HG03159 (cell line): ENCODE measurements around the gene CRB1.

Experiments
- ATAC-seq: cut with Tn5 transposase; IDR thresholded peaks from one replicate; pipeline ENCODE4 v1.9.1; 2021; ENCODE audit warnings: mild to moderate bottlenecking, moderate library complexity; ENCODE audit not compliant: unreplicated experiment

The CRB1 gene

DNA sequence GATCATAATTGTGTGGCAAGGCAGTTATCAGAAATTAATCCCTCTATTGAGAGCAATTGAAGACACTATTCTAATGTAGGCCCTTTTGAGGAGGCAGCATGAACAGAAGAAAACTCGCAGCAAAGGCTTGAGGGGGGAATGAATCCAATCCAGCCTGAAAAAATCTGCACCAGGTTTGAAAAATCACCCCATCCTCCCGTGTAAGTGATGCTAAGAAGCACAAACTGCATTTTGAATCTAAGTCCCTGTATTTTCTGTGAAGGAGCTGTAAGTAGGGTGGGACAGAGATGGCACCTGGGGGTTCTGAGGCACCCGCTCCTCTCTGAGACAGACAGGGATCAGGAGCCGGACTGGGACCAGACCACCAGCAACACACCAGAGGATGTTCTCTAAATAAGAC, at the start of gene CRB1:
Gene CRB1 (plus strand): TSS at position 241 of the 400 bp plus-strand sequence. CDS start 161 bp downstream, outside the sequence.
- ATAC-seq, result no peak

DNA sequence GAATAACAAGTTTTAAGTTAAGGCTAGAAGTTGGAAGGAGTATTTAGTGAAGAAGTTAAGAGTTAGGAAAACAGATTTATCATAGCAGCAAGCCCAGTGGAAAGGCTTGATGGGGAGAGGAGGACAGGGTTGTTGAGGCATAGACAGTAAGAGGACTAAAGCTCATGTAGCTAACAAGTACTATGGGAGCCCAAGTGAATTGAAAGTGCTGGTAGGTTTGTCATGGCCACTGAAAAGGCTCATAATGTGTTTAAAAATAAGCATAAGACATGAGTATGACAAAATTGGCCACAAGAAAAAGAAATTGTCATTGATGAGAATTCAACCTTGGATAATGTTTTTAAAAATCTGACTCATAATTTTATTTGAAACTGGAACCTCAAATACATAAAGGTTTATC, 49.2 kb upstream of the CRB1 start:
- ATAC-seq, result no peak

DNA sequence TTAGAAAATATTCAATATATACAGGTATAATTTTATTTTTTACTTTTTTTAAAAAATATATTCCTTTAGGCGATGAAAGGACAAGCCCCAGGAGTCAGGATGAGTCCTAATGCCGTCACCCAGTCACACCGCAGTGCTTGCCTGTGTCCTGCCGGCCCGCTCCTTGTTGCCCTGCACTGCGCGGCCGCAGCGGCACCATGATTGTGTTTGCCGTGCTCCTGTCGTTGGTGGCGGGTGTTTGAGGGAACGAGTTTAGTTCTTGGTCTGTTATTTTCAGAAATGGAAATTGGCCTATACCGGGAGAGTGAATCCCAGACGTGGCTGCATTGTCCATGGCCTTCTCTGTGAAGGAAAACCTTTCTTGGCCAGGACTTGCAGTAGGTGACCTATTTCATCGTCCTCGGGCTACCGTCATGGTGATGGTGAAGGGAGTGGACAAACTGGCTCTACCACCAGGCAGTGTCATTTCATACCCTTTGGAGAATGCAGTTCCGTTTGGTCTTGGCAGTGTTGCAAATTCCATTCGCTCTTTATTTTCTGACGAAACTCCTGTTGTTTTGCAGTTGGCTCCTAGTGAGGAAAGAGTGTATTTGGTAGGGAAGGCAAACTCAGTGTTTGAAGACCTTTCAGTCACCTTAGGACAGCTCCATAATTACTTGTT, 45.9 kb upstream of the CRB1 start:
- ATAC-seq, result no peak

DNA sequence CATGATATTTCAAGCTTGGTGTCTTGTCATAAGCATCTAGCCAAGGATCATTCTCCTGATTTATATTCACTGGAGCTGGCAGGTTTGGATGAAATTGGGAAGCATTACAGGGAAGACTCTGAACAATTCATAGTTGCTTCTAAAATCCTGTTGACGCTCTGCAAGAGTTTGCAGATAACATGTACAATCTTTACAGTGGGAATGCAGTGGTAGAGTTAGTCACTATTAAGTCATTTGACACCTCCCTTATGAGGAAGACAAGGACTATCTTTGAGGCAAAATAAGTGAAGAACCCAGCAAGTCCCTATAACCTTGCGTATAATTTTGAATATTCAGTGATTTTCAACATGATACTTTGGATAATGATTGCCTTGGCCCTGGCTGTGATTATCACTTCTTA, 45.3 kb upstream of the CRB1 start:
- ATAC-seq, result no peak

DNA sequence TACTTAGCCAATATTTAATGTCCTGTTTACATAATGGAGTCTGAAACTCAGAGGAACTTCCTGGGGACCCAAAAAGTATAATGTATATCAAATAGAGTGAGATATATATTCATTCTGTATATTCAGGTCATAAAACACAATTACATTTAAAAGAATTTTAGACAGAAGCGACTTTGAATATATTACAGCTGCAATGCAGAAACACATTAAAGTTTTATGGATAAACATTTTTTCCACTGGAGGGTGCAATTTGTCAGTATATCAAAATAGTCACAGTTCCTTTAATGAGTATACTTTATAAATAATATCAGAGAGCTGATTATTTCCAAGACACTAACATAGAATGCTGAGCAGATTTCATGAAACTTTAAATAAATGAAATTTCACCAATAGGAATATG, 43.9 kb upstream of the CRB1 start:
- no peak for ATAC-seq

DNA sequence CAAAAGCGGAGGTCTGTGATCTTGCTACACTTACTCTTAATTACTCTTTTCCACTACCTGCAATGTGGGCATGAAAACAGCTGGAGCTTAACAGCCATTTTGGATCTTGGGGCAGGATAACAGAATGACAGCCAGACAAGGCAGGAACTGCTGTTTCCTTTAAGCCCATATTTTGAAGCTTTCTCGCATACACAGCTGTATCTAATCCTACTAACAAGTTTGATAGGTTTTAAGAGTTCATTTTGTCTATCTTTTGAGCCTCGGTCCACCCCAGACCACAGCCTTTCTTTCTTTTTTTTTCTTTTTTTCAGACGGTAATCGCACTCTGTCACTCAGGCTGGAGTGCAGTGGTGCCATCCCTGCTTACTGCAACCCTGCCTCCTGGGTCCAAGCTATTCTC, 42.4 kb upstream of the CRB1 start:
- ATAC-seq, result no peak

DNA sequence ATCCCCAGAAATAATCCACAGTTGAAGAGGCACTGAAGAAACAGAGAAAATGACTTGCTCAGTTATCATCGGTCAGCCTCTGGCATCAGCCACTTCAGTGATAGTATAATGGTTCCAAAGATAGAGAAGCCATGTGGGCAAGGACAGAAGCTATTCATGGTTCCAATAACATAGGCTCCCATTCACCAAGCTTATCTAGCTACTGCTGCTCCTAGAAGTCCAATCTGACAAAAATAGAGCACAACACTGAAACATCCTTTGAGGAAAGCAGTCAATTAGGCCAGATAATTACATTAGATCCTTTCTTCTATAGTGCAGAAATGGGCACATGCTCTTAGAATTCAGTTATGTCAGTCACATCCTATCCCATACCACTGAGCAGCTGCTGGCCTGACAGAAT, 33.5 kb upstream of the CRB1 start:
- ATAC-seq, result no peak

DNA sequence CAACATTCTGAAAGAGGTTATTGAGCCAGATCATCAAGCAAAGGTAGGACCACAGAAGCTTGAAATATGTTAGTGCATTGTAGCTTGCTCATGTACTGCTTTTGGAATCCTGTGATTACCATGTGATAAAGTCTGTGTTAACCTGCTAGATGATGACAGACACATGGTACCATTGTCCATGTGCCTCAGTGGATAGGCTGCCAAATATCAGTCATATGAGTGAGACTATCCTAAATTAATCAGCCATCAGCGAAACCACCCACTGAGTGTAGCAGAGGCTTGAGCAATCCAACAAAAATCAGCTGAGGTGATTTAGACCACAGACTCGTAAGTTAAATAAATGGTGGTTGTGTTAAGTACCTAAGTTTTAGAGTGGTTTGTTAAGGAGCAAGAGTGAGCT, 32.7 kb upstream of the CRB1 start:
- no peak for ATAC-seq

DNA sequence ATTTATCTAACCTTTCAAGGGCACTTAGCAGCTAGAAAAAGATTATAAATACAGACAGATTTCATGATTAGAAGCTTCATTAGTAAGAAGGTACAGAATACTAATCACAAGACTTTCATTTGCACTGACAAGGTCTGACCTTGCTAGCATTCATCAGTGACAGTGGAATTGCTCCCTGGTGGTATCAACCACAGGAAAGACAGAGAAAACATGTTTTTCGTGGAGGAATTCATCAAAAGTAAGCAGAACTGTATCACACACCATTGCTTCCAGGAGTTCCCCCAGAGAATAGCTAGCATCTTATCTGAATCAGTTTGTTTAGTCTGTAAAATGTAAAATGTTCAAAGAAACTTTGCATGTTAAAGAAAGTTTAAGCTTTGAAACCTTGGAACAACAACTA, 20.6 kb upstream of the CRB1 start:
- ATAC-seq, result no peak

DNA sequence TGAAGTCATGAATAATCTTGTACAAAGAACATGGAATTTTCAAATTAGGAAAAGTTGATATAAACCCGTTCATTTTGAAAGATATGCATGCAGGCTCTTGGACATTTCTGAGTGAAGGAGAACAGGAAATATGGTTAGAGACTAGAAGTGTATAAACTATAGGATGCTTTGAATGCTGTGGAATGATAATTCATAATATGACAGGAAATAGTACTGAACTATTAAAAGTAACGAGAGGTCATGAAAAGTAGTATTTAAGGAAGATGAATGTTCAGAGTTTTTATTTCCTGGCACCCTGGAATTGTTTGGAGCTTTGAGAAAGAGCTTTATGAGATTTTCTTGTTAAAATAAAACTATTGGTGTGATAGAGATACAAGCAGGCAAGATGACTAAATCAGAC, 18.7 kb upstream of the CRB1 start:
- ATAC-seq, result no peak

DNA sequence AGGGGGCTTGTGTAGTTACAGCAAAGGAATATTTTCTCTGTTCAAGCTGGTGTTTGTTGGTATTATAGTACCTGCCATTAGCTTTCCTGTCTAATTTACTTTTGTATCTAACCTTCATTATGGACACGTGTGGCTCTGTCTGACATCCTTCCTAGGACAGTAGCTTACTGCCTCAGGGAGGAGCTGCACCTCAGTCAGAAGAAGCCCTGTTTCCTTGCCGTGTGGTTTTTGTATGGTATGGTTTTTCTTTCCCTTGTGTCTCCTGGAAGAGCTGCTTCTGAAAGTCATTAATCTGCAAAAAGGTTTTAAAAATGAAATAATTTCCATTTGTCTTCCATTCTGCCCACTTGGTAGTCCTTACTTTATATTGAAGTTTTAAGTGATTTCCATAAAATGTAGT, 17.4 kb upstream of the CRB1 start:
- ATAC-seq, result no peak

DNA sequence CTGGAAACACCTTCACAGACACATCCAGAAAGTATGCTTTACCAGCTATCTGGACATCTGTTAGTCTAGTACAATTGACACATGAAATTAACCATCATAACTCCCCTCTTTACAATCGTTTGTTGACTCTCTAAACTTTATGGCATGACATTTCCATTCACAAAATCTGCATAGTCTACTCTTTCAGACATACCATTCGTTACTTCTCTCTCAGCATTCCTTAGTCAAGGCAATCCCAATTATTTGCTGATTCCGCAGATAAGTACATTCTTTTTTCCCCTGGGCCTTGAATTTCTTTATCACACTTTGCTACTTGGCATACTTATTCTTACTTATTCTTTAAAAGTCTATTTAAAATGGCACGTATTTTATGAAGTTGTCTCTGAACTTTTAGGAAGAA, 15.1 kb upstream of the CRB1 start:
- no peak for ATAC-seq

DNA sequence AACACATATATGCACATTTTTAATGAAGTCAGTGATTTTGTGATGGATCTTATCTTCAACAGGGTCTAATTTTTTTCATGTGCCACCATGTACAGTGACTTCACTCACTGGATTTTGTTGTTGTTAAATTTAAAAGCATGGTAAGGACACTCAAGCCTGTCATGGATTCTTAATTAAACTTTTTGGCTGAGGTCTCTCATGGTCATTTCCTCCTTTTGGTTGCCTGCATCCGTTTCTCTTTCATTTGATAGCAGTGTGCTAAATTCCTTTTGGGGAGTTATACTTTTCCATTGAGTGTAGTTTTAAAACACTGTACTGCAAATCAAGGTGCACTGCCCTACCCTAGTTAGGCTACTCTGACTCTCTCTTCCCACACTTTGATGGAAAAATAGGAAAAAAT, 13.2 kb upstream of the CRB1 start:
- ATAC-seq, result no peak

DNA sequence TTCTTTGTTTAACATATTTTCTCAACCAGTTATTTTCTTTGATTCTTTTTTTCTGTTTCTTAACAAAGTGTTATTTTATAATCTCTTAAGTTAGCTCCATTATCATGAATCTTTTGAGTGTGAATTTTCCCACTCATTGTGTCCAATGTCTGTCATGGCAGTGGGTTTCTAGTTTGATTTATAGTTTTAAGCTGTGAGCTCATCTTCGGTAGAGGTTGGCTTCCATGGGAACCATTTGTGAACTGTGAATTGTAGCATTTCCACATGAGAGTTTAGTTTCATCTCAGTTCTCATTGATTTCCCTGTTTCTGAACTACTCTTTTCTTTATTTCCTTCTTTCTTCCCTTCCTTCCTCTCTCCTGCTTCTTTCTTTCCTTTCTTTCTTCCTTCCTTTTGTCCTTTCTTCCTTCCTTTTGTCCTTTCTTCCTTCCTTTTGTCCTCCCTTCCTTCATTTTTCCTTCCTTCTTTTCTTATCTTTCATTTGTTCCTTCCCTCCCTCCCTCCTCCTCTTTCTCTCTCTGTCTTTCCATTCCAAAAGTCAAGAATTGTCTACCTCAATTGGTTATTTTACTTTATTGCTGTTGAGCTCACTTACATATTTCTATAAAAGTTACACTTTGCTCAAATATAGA, 3.0 kb upstream of the CRB1 start:
- ATAC-seq, result no peak

DNA sequence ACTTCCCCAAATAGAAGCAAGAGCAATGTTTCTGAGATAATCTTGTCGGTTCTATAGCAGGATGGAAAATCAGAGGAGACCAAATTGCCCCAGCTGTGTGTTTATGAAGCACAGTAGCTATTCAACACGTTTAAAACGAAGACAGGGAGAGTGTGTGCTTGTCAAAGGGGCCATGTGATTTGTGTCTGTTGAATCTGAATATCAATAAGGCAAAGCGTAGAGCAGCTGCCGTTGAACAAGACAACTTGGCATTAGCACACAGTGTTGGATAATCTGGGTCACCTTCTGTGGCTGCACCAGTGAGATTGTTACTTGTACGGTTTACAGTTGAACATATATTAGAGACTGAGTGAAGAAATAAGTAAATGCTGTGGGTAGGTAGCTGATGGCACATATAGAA, 1.0 kb downstream of the CRB1 start:
- ATAC-seq, result no peak

DNA sequence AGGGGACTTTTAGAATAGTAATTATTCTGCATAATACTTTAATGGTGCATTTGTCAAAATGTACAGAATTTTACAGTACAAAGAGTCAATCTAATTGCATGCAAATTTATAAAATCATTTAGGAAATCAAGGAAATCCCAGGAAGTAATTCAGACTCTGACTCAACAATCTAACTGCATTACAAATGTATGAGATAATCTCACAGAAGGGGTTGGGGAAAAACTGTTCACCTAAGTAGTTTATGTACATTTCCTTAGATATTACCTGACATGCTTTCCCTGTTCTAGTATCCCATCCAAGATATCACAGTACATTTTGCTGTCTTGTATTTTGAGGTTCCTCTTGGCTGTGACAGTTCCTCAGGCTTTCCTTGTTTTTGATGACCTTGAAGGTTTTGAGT, 4.7 kb downstream of the CRB1 start:
- no peak for ATAC-seq

DNA sequence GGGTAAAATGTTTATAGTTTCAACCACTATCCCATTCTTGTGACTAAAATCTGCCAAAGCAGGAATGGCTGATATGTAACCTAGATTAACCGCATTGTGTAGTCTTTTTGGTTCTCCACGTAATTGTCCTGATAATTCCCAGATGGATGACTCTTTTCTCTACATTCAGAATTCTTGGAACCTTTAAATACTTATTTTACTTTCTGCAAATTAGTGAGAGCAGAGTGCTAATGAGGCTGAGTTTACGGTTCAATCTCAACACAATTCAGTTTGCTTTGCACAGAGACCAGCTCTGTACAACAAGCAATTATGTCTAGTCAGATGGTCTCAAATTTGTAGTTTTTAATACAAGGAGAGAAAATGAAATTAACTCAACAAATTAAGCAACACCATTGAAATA, 9.1 kb downstream of the CRB1 start:
- no peak for ATAC-seq

DNA sequence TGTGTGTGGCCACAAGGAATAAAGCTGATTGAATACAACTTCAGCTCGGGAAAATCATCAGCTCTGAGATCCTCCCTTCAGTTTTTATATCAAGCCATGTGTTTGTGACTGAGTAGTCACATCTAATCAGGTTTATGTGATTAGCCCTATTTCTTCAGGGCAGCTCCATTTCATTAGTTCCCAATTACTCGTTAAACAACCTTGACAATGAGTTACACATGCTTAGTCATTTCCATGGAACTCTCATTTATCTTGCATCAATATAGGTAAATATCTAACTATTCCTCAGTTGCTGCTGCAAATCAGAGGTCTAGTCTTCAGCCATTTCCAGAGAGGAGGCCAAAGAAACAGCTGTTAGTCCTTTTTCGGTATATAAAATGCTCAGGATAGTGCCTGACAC, 16.3 kb downstream of the CRB1 start:
- ATAC-seq, result no peak

DNA sequence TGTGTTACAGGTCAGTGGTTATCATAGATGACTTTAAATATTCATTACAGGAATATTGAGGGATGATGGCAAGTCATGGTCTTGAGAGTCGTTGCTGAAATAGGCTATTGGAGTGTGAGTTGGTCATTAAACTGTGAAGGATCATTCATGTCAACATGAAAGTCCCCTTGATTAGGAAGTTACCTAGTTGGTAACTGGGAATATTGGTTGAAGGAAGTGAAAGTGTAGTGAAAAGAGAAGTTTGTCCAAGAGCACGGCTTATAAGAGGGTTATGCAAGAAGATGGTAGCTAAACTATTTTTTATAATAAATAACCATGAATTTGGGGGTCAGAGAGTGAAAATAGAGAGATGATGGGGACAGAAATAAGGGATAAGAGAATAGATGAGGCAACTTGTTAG, 16.9 kb downstream of the CRB1 start:
- ATAC-seq, result no peak

DNA sequence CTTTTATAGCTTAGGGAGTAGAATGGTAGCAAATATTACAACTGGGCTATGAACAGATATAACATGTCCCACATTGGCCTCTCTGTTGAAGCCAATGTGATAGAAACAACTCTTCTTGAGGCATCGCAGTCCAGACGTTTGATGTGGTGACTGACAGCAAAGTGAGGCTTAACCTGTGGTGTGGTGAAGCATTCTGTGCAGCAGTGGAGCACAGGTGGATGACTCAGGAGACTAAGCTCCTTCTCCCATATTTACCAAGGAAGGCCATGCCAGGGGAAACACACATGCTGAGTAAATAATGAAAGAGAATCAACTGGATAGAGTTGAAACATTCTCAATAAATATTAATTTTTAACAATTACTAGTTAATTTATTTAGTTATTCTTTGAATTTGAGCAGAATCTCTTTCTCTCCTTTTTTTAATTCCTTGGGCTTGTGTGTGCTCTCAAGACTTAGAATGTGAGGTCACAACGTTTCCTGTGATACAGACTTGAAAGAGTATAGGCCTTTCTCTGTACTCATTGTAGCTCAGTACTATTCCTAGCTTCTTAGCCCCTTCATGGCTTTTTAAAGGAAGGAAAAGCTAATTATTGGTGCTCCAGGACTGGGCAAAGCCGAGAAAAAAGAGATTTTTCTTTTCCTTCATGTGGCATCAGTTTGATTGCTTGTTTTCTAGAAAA, 17.6 kb downstream of the CRB1 start:
- ATAC-seq, result no peak

DNA sequence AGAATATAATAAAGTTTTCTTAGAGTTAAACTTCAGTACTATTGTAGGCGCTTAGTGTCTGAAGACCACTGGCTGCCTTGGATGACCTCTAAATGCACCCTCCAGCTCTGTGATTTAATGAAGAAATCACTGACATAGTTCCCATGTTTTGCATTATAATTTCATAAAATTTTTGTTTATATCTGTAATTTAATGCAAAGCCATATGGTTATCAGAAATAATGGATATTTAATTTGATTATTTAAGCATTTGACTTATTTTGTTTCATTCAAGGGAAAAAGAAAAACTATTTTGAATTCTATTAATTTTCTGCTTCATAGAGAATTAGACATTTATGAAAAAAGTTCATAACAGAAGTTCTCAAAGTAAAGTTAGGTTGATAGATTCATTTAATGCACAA, 18.6 kb downstream of the CRB1 start:
- ATAC-seq, result no peak

DNA sequence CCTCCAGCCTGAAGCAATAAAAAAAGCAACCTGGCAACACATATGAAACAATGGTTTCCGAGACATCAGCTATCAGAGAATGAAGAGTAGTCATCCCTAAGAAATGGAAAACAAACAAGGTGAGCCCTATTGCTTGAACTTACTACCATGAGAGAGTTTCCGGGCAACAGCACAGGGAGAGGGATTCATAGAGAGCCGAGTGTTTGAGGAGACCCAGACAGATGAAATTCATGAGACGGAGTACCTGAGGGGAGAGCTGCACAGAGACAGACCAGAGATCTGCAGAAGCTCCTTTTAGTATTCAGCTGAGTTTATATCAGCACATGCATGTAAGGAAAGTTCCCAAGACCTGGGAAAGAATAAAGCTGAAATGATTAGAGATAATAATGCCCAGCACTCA, 19.8 kb downstream of the CRB1 start:
- ATAC-seq, result no peak

DNA sequence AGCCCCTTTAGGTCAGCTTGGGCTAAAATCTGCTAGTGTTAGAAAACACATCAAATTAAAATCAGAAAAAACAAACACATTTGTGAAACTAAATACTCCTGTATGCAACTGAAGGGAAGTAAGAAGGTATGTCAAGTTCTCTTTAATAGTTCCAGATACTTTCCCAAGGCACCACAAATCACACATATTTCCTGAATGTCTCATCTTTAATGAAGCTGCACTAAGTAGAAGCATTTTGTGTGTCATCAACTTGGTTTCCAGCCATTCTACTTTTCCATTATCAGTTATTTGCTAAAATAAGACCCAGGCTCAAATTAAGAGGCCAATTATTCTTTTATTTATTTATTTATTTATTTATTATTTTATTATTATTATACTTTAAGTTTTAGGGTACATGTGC, 34.7 kb downstream of the CRB1 start:
- no peak for ATAC-seq
